HG03432 (cell line): ENCODE results near the gene CMYA5.
"Not testable (repeated sequence)": the region's sequence is repeated elsewhere in the genome, so short reads cannot be mapped to it uniquely, and the experiment has no call there.

Experiments
- ATAC-seq: cut with Tn5 transposase; IDR thresholded peaks from one replicate; pipeline ENCODE4 v1.9.1; 2021; ENCODE audit warnings: mild to moderate bottlenecking, moderate library complexity; ENCODE audit not compliant: unreplicated experiment

CMYA5 gene

DNA sequence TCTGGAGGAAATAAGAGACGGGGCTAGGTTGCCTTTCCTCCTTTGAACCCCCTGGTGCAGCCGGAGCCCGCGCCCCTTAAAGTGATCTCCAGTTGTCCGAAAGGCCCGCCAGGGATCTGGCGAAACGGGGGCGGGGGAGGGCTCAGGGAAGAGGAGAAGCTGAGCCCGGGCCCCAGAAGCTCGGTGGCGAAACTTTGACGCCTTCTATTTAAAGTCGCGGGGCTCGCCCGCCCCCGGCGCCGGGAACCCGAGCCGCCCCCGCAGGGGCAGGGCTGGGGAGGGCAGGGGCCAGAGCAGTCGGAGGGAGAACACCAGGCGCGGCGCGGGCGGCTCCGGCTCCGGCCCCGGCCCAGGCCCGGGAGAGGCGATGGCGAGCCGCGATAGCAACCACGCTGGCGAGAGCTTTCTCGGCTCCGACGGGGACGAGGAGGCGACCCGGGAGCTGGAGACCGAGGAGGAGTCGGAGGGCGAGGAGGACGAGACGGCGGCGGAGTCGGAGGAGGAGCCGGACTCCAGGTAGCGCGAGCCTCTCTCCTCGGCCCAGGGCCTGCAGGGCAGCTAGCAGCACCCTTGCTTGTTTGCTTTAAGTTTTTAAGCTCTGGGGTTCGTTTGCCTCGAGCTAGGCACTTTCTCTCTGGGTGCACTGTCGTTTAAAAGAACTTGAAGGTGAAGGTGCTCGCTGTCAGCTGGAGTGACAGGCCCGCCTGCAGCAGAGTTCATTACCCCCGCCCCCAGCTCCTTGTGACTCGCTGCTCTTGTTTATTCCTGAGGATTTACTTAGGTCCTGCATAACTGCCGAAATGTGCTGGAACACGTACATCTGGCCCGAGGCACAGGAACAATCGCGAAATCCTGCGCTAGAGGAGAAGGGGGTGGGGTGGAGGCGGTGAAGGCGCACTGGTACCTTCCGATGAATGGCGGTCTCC, at the start of gene CMYA5:
CMYA5 (plus strand) TSS at position 296 of the 926 bp plus-strand sequence; CDS start at position 368, 72 bp downstream.
- ATAC-seq: no peak

DNA sequence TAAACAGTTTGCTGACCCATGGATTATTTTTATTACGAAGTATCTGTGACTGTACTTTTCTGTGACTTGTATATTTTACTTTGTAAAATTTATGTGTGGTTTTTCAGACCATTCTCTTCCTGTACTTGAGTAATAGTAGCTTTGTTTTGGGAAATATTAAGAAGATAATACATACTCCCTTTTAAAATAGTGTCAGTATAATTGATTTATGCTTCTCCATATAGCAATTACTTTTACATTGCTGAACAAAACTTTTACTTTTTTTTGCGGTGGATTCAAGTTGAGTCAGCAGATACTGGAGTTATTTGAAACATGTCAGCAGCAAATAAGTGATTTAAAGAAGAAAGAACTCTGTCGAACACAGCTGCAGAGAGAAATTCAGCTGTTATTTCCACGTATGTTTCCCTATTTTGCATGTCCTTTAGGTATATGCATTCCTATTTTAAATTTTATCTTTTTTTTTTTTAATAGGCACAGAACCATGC, 49.0 kb upstream of the CMYA5 start:
- no peak for ATAC-seq

DNA sequence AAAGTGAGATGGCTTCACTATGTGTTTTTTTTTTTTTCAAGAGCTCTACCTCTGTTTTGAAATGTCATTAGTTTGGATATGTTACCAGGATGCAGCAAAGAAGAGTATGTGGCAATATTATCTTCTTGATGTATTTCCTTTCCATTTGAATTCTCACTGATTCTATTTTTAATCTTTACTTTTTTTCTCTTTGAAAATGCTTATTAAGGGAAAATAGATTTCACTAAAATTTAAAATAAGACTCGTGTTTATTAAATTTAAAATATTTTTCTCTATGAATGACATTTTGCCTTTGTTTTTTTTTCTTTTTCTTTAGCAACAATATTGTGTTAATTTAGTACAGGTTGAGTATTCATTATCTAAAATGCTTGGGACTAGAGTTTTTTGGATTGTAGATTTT, 48.2 kb upstream of the CMYA5 start:
- no peak for ATAC-seq

DNA sequence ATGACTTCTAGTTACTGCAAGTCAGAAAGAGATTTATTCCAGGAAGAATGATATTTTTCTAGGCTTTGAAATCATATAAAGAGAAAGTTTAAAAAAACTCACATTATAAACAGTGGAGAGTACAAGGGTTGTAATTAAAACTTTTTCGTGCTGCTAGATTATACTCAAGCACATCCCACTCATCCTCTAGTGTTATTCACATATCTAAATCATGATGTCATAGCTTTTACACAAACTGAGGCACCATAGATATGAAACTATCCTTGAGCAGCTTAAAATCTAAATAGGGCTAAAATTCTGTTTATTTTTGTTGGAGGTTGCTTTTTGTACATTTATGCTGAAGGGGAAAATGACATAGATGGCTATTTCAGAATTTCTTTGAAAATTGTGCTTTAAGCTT, 47.4 kb upstream of the CMYA5 start:
- no peak for ATAC-seq

DNA sequence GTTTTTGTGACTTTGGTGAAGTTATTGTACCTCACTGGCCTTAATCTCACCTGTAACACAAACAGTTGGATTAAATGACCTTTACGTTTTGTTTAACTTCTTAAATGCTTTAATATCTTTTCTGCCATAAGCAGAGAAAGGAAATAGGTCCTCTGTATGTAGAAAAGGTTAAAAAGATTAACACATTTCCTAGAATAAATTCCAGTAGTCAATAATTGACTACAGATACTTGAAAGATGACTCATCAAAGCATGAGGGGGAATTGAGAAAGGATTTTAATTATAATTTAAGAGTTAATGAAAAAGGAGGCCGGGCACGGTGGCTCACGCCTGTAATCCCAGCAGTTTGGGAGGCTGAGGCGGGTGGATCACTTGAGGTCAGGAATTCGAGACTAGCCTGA, 35.8 kb upstream of the CMYA5 start:
- ATAC-seq: no peak

DNA sequence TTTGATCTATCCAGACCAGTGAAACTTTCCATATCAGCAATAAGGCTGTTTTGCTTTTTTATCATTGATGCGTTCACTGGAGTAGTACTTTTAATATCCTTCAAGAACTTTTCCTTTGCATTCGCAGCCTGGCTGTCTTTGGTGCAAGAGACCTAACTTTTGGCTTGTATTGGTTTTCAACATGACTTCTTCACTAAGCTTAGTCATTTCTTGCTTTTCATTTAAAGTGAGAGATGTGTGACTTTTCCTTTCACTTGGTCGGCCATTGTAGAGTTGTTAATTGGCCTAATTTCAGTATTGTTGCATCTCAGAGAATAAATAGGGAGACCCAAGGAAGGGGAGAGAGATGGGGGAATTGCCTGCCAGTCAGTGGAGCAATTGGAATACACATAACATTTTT, 26.4 kb upstream of the CMYA5 start:
- no peak for ATAC-seq

DNA sequence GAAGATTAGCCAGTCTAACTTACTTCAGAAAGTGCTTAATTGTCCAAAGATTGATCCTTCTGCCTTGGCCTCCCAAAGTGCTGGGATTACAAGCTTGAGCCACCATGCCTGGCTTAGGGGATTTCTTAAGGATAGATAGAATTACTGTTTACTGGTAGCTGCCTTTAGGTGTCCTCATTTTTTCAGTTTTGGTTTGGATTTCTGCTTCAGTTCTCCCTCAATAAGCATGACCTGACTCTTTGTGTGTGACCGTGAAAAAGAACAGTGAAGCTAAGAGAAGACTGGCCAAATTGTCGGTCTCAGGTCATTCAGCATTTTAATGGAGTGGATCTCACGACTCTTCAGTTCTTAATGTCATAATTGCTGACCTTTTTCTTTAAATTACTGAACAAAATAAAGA, 22.9 kb upstream of the CMYA5 start:
- ATAC-seq: no peak

DNA sequence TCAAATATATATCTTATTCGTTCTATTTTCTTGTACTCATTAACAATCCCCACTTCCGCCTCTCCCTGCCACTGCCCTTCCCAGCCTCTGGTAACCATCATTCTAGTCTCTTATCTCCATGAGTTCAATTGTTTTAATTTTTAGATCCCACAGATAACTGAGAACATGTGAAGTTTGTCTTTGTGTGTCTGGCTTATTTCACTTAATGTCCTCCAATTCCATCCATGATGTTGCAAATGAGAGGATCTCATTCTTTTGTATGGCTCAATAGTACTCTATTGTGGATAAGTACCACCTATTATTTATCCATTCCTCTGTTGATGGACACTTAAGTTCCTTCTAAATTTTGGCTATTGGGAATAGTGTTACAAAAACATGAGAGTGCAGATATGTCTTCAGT, 17.2 kb upstream of the CMYA5 start:
- no peak for ATAC-seq

DNA sequence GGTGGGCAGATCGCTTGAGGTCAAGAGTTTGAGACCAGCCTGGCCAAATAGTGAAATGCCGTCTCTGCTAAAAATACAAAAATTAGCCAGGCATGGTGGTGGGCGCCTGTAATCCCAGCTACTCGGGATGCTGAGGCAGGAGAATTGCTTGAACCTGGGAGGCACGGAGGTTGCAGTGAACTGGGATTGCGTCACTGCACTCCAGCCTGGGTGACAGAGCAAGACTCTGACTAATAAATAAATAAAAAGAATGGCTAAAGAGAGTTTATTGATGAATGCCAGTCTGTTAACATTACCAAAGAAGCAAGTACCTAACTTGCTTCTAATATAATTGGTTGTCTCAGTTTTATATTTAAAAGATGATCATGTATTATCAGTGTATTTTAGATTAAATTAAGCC, 13.3 kb upstream of the CMYA5 start:
- ATAC-seq: not testable (repeated sequence)

DNA sequence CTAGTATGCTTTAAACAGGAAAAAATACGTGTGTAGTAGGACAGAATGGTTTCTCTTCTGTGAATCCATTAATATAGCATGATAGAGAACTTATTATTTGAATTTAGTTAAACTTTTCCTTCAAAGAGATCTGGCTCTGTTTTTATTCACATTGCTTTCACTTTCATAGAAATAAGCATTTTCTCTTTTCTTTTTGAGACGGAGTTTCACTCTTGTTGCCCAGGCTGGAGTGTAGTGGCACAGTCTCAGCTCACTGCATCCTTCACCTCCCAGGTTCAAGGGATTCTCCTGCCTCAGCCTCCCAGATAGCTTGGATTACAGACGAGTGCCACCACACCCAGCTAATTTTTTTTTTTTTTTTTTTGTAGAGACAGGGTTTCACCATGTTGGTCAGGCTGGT, 7.5 kb upstream of the CMYA5 start:
- not testable (repeated sequence) for ATAC-seq

DNA sequence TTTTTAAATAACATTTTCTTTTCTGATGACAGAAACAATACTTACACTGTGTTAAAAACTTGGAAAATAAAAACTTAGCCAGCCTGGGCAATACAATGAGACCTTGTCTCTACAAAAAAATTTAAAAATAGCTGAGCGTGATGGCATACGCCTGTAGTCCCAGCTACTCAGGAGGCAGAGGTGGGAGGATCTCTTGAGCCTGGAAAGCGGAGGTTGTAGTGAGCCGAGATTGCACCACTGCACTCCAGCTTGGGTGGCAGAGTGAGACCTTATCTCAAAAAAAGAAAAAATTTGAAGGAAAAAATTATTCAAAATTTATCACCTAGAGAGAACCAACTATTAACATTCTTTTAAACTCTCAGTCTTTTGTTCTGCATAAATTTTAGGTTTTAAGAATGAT, 4.9 kb upstream of the CMYA5 start:
- no peak for ATAC-seq

DNA sequence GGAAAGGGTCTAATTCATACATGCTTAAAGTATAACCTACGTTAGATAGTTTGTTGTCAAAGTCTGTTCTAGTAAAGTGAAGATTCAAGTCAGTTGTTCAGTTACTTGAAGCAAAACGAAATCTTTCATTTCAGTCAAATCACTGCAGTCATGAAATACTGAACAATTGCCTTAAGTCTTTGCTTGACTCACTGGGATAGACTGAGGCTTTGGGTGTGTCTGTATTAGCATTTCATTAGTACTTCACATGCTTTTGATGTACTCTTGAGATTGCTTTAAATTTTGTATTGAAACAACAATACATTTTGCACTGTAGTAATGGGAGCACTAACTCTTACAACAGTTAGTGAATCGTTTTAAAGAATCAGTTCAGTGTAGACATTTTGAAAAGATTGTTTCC, 4.0 kb upstream of the CMYA5 start:
- no peak for ATAC-seq

DNA sequence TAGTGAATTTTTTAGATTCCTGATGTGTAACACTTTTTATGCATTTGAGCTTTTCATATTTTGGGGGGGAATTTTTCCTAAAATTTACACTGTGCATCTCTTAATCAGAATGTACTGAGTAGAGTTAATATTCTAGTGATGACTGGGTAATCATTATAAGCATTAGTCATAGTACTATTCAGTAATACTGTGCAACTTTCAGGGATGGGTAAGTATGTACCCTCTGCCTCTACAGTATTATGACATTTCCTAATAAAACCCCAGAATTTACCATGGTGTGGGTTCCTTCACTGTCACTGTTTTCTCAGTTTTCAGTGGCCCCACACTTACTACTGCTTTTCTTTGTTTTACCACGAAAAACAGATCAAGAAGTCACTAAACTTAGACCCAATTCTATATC, 2.8 kb upstream of the CMYA5 start:
- no peak for ATAC-seq

DNA sequence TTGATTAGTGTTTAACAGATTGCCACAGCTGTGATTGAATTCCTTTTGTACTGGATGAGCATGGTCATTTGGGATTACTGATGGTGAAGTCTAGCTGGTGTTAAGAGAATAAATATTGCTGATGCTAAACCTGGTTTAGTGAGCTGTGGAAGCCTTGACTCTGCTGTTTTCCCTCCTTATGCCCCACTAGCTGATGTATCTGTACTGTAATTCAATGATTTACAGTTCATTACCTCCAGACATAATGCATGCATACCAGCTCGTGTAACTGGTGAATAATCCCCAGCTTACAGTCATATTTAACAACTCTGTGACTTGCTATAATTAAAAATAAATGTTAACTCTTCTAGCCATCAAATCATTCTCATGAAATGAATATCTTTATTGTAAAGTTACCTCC, 1.7 kb upstream of the CMYA5 start:
- ATAC-seq: no peak

DNA sequence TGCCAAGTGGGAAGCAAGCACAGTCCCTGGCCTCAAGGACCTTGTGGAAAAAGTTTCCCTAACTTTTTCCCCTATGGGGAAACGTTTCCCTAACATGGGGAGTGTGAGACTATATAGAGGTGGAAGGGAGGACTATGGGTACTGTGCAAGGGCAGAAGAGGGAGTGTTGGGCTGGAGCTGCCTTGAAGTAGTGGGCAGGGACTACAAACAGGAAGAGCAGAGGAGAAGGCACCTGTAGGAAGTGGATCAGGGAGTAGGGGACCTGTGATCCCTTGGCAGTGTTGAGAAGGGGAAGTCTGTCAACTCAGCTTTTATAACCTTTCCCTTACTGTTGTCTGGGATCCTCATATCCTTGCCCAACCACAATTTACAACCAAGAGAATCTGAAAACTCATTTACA, 1.4 kb downstream of the CMYA5 start:
- no peak for ATAC-seq

DNA sequence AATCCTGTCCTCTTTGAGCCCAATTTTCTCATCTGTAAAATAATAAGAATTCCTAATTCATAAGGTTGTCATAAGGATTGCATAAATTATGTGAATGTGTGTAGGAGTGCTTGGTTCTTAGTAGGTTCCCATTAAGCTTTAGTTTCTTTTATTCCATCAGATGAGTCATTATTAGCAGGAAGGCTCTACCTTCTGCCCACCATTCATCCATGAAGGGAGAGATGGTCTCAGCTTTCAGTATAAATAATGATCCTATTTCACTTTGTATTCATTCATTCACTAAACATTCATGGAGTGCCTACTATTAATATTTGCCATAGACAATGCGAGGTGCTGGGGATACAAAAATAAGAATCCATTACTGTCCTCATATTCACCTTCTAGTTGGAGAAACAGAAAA, 3.0 kb downstream of the CMYA5 start:
- ATAC-seq: no peak

DNA sequence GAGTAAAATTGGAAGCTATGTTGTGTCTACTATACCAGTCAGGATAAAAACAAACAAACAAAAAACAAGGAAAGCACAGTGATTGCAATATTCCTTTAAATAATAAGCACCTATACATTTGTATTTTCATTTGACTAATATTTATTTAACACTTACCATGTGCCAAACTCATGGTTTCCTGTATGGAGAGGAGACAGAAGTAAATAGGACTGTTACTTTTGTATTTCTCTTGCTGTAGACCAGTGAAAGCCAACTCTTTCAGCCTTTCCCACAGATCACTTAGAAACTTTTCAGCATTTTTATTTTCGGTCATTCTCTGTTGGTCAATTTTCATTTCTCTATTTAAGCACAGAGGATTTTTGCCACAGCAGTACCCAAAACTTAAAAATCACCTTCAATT, 4.5 kb downstream of the CMYA5 start:
- ATAC-seq: no peak

DNA sequence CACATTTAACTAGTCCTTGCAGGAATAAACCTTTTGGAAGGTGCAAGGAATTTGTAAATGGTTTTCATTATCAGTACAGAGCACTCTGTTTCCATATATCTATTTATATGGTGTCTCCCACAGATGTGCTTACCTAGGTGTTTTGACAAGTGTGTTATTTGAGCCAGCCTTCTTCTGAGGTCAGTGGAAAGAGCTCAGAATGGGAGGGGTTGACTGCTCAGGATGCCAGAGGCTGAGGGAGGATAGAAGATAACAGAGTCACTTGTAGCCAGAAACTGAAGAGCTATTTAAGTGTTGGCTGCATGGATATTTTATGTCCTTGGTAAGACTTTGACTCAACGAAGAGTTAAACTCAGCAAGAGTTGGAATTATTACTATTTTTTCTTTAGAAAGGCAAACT, 5.0 kb downstream of the CMYA5 start:
- ATAC-seq: no peak

DNA sequence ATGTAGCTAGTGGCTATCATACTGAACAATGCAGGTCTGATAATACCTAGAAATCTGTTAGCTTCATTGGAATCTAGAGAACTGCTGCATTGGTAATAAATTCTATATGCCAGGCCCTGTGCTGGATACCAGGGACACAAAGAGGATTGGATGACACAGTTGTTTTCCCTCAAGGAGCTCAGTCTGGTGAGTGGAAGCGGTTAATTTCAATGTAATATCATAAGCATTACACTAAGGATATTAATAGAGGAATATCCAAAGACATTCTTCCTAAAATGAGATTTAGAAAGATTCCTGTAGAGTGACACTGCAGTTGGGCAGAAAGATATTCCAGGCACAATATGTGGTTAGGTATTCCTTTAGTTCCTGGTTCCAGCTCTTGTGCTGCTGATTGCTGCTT, 5.9 kb downstream of the CMYA5 start:
- ATAC-seq: no peak

DNA sequence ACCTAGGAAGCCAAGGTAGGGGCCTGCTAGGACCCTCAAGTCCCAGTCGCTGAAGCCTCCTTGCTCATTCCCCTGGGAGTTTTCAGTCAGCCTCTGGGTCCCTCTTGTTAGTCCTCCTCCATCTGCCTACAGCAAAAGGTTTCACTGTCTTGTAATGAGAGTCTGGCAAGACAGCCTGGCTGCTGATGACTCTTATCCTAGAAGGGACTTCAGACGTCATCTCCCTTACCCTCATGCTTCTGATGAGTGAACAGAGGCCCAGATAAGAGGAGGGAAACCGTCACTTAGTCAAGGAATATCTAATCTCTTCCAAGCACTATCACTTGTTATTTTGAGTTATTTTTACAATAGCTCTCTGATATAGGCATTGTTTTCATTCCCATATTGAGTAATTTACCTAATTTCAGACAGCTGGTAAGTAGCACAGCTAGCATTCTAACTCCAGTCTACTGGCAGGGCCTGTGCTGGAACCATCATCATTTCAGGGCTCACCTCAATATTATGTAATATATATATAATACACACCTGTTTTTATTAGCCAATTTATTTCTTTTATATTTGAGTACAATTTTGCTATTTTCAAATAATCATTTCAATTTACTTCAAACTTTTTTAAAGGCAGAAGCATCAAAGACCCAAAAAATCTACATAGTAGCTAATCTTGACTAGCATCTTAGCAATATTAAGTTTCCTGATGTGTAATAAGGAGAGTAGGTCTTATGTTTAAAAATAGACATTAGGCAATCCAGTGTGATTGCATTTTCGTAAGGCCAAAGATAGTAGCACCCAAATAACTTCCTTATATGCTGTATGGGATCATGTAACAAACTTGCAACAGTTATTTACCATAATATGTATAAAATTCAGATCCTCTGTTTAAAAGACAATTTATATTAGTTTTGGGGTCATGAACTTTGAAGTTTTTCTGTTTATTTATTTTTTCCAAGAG, 7.9 kb downstream of the CMYA5 start:
- ATAC-seq: no peak

DNA sequence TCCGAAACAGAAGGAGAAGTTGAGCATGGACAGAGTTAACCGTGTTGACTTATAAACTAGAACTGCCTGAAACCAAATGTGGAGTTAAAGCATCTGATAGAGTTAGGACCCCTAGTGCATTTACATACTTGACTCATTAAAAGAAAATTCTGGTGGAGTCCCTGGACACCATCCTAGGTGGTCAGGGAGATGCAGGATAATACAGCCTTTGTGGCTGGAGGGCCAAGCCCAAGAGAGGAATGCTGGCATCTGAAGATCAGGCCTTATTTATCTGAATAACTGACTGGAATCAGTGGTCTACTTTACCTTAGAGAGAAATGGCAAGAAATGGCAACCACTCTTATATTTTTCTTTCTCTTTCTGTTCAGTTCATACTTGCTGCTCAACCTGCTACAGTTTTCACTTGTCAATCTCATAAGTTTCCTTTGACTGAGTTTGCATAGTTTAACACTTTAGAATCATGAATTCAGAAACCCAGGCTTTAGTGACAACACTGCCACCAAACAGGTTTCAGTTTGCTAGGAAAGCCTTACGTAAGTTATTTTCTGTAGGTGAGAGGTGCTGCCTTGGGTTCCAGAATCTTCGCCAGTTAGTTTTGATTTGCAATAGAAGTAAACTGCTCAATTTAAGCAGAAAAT, 10.2 kb downstream of the CMYA5 start:
- peak; percentile 85 for ATAC-seq
